Epidermal melanocyte (primary cell): ENCODE results near the gene HOXC11.

Source experiments
- DNase-seq: peaks from one replicate; pipeline ENCODE4 v3.0.0; 2011; ENCODE audit warnings: low spot score; ENCODE audit not compliant: insufficient read length

Gene HOXC11

GRCh38 chr12:53942467-53942997 is 30.4 kb upstream of the HOXC11 start:
- DNase-seq, result no peak

- no peak for DNase-seq
These were observed 28.7 kb upstream of the HOXC11 start for GRCh38 chr12:53944209-53944608.

- no peak for DNase-seq
These were observed 27.7 kb upstream of the HOXC11 start for GRCh38 chr12:53944907-53945847.

GRCh38 chr12:53947743-53948142 is 25.2 kb upstream of the HOXC11 start:
- no peak for DNase-seq

- DNase-seq, result no peak
These were observed 24.0 kb upstream of the HOXC11 start for GRCh38 chr12:53948650-53949593.

DNA sequence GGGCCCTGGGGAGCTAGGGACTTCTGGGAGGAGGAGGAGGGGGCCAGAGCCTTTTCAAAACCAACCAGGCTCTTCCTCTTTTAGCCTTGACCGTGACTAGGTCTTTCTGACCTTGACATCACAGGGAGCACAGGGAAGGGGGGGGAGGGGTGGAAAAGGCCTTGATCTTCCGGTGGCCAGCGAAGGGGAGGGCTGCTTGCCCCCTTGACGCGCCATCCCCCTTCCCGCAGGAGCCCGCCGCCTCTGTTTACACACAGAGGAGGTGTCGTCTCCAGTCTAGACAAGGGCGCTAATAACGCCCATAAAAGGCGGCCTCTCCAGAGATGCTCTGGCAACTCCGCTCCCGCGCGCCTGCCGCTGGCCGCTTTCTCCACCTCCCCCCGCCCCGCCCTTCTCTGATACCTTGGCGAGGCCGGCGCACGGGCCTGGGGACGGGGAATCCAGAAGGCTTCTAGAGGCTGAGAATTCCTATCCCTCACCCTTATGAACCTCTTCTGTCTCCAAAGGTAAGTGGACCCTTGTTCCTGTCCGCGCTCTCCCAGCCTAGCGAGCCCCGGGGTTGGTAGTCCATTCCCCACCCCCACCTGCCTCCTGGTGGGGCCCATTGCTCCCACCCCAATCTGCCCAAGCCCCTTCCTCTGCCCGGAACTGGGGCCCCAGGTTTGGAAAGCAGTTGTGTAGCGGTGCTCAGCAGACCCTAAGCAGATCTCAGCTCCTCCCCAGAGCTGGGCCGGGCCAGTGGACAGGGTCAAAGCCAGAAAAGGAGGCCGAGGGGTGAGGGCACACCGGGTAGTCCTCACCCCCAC is 23.1 kb upstream of the HOXC11 start:
- no peak for DNase-seq

- no peak for DNase-seq
These were observed 22.5 kb upstream of the HOXC11 start for GRCh38 chr12:53950437-53950773.

DNA sequence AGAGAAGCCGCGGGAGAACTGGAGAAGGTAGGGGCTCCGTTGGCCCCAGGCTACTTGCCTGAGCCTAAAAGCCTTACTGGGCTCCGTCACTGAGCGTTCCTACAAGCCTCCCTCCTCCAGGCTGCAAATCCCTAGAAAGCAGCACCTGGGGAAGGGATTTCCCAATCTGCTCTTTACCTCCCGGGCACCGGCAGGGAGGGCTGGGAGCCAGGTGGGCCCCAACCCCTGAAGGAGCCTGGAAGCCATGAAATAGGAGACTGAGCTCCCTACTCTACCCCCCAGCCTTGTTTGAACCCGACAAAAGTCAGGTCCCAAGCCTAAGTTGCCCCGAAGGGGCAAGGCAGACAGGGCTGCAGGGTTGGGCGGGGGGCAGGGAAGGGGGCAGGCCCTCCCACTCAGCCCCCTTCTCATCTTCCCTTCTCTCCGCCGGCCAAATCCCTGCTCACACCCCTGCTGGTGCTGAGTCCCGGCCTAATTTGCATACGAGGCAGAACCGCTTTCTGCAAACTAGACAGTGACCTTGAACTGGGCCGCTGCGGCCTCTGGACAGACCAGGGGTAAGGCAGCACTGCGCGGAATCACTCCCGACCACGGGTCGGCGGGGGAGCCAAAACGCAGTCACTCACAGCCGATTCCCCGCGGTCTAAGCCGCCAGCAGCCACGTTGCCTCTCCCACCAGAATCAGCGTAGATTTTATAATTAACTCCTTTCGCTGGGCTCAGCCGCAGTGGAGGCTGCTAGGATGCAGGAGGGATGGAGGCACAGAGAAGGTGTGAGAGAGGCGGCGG is 21.9 kb upstream of the HOXC11 start:
- DNase-seq, result no peak

GRCh38 chr12:53951577-53952334 is 21.2 kb upstream of the HOXC11 start:
- DNase-seq, result no peak

GRCh38 chr12:53952335-53952694 is 20.6 kb upstream of the HOXC11 start:
- DNase-seq, result no peak

GRCh38 chr12:53952871-53953734 is 19.8 kb upstream of the HOXC11 start:
- DNase-seq, result no peak

DNA sequence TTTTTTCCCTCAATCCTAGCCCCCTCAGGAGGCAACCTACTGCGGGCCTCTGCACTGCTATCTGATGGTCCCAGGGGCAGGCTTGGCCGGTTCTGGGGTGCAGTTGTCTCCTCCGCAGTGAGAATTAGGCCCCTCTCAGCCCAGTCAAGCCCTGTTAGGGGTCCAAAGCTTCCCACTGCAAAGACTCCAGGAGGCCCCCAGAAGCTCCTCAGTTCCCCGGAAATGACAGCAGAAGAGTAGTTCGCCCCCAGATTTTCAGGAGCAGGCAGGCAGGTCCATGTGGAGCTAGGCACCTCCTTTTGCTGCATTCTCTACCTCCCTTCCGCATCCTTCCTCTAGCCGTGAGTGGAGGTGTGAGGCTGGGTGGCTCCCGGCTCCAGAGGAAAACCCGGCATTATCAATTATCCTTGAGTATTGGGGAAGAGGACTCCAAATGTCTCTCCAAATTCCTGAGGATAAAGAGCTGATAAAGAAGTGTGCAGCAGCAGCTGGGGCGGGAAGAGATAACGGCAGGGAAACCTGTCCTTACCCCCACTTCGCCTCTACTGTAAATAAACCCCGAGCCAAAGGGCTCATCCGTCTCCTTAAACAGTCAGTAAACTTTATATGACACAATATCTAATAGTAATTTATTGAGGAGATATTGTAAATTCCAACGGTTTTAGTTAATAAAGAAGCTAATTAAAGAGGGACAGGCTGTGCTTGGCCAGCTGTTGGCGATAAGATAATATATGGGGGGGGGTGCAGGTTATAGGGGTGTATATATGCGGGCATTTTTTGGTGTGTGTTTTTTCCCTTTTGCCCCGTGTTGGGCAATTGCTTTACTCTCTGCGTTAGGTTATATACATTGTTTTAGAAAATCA is 18.9 kb upstream of the HOXC11 start:
- no peak for DNase-seq

- DNase-seq, result no peak
These were observed 18.3 kb upstream of the HOXC11 start, which contains the start of gene HOXC12 for GRCh38 chr12:53954694-53955035. HOXC12 (plus strand) TSS chr12:53954903; CDS start chr12:53954930, 27 bp downstream.

DNA sequence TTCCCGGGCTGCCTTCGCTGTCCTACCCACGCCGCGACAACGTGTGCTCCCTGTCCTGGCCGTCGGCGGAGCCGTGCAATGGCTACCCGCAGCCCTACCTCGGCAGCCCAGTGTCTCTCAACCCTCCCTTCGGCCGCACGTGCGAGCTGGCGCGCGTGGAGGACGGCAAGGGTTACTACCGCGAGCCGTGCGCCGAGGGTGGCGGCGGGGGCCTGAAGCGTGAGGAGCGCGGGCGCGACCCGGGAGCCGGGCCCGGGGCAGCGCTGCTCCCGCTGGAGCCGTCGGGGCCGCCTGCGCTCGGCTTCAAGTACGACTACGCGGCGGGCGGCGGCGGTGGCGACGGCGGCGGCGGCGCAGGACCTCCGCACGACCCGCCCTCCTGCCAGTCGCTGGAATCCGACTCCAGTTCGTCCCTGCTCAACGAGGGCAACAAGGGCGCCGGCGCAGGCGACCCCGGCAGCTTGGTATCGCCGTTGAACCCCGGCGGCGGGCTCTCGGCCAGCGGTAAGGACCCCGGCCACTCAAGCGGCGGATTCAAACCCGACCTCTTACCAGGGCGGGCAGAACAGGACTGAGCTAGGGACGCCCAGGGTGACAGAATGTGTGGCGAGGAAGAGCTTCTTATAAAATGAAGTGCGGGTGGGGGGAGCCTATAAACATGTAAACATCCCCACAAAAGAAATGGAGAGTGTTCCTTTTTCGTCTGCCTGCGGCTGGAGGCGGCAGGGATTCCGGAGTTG is 17.7 kb upstream of the HOXC11 start:
- no peak for DNase-seq

GRCh38 chr12:53955776-53956250 is 17.1 kb upstream of the HOXC11 start:
- DNase-seq, result no peak

DNA sequence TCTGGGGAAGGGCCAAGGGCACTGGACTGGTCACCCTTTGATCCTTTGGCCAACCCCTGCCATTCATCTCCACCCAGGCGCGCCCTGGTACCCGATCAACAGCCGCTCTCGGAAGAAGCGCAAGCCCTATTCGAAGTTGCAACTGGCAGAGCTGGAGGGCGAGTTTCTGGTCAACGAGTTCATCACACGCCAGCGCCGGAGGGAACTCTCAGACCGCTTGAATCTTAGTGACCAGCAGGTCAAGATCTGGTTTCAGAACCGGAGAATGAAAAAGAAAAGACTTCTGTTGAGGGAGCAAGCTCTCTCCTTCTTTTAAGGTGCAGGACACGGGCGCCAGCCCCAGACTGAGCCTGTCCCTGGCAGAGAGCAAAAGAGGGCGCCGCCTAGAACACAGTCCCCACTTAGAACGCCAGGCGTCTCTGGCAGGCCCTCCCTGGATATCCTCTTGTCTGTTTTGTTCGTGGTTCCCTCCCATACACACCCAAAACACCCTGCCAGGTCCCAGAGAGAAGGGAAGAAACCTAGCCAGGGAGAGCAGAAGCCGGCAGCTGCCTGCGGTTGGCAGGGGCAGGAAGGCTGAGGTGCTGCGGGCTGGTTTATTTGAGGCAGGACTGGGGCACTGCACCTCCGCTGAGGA is 16.6 kb upstream of the HOXC11 start:
- DNase-seq, result no peak
